AG04449 (cell line): ENCODE measurements around the gene HMGN4.

ENCODE experiments used
- CTCF ChIA-PET: fragments of 350-600 bp; formaldehyde crosslinking; extraction: SDS; loops from one replicate; lab custom pipeline; 2021; ENCODE audit warnings: antibody characterized with exemption; lab: Yijun Ruan, JAX
- POLR2A ChIA-PET: fragments of 400-600, 350-600 bp; formaldehyde crosslinking; extraction: SDS; loops from one replicate; lab custom pipeline; 2020; ENCODE audit warnings: antibody characterized with exemption, inconsistent platforms; lab: Yijun Ruan, JAX
- DNase-seq: peaks from one replicate; pipeline ENCODE4 v3.0.0-alpha.2; 2010; ENCODE audit warnings: low read depth, low spot score
- H3K4me3 ChIP-seq: 2 replicates; pipeline ENCODE4 v1.5.1; 2011; ENCODE audit warnings: low read depth, mild to moderate bottlenecking, control low read depth, low read length
- CTCF ChIP-seq: IDR thresholded peaks from one replicate; pipeline ENCODE4 v1.5.1; 2011; ENCODE audit warnings: mild to moderate bottlenecking, moderate library complexity, low read length, control low read depth, inconsistent platforms; ENCODE audit not compliant: insufficient read depth; ENCODE audit errors: missing control alignments

The HMGN4 gene

DNA sequence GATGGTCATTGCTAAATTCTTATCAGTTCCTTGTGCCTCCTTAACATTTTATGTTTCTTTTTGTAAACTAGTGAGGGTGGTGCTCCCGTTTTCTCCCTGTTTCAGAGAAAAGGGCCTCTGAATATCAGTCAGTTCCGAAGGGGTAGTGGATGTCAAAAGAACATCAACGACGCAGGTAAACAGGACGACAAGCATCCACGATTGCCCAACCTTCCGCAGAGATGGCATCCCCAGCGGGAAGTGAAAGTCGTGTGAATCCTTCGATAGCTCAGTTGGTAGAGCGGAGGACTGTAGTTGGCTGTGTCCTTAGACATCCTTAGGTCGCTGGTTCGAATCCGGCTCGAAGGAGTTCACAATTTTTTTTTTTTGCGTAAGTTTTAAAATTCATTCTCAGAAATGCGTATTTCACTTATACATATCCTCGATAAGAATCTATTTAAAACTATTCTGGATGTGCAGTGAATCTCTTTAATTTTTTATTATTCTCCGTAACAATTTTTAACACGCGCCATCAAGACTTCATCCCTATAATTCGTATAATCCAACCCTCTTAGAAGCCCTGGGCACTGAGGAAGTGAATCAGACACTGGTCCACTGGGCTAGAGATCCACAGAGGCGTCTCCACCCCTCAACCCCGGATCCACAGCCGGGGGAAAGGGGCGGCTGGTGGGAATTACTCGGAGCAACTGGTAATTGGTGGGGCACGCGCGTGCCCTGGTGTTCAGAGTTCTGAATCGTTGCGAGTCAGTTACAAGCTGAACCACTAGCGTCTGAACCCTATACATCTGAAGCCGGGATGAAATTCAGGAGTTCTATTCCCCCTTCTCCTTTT is 30.7 kb downstream of the HMGN4 start:
- no peak for DNase-seq
- POLR2A ChIA-PET, result interaction anchor here (0.6 to 2.3 kb wide), 3 partner anchors 12 to 317 kb away, joined by 3 to 7 read pairs (median 4); a partner anchor contains a TSS
- peak; percentile 18 for TF ChIP-seq CTCF
- CTCF ChIA-PET, result interaction anchor here (1.3 to 20.3 kb wide), 8 partner anchors 12 to 247 kb away, joined by 3 to 380 read pairs (median 8); partner anchors contain the start of gene ABT1
- peak overlapping the region; percentile 80 for H3K4me3 ChIP-seq

- ChIA-PET CTCF (interaction anchor here (1.3 to 20.3 kb wide), 8 partner anchors 13 to 247 kb away, joined by 3 to 380 read pairs (median 8); partner anchors contain the start of gene ABT1), POLR2A (interaction anchor here (1.1 to 2.3 kb wide), 2 partner anchors 13 to 95 kb away, joined by 4 to 7 read pairs; no protein-coding TSS in a partner anchor)
- no peak for DNase-seq
- TF ChIP-seq CTCF, result no peak
- peak overlapping the region; percentile 80 for H3K4me3 ChIP-seq
Observed at GRCh38 chr6:26569433-26569764, 31.2 kb downstream of the HMGN4 start.

DNA sequence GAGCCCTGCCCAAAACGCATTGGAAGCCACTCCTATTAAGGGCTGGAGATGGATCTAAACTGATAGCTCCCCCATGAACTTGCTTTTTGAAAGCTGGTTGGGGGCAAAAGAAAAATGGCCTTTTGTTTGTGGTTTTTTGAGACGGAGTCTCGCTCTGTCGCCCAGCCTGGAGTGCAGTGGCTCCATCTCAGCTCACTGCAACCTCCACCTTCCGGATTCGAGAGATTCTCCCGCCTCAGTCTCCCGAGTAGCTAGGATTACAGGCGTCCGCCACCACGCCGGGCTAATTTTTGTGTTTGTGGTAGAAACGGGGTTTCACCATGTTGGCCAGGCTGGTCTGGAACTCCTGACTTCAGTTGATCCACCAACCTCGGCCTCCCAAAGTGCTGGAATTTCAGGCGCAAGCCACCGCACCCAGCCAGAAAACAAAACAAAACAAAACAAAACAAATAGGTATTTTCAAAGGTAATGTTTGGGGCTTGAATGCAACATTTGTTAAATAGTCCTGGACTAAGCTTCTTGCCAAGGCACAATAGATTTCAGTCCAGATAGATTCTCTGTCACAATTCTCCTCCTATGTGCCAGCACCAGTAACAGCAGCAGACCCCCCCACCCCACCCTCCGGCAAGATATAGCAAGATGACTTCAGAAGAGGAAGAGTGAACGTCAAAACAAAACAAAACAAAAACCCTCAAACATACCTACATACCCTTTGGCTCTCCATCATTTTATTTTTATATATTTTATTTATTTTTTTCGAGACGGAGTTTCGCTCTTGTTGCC is 32.1 kb downstream of the HMGN4 start:
- no peak for TF ChIP-seq CTCF
- no peak overlapping the region for H3K4me3 ChIP-seq
- ChIA-PET POLR2A (interaction anchor here (2.3 kb wide), 1 partner anchor 14 kb away, joined by 7 read pairs; no protein-coding TSS in a partner anchor), CTCF (interaction anchor here (1.3 to 20.3 kb wide), 8 partner anchors 14 to 248 kb away, joined by 3 to 380 read pairs (median 8); partner anchors contain the start of gene ABT1)
- DNase-seq, result no peak

DNA sequence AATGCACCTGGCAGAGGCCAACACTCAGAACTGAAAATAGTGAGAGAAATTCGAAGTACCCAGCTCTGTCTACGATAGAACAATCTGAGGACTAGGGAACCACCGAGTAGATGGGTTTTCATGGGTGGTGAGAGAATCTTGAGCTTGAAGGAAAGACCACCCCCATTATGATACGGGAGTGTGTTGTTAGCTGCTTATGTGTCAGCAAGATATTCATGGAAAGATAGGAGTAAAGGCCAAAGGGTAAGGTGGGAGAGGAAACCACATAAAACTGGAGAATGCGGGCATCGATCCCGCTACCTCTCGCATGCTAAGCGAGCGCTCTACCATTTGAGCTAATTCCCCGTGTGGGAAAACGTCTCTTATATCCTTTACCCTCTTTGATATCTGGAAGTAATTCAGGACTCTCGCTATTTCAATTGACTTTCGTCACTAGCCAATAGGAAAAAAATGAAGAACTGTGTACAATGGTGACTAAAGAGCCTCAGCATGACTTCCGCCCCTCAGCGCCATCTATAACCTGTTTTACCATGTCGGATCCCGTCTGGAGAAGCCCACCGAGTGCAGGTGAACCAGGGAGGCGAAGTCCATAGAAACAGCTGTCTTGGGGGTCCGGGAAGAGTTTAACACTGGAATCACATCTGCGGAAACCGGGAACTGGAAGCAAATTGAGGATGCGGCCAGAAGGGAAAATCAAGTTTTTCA is 33.6 kb downstream of the HMGN4 start:
- TF ChIP-seq CTCF, result no peak
- no peak for DNase-seq
- POLR2A ChIA-PET, result interaction anchor here (0.6 to 1.8 kb wide), 6 partner anchors 15 to 902 kb away, joined by 3 to 8 read pairs (median 3); partner anchors contain the start of gene HMGN4
- CTCF ChIA-PET, result interaction anchor here (0.6 to 20.3 kb wide), 14 partner anchors 8 to 507 kb away, joined by 3 to 380 read pairs (median 6); partner anchors contain the start of gene ABT1
- H3K4me3 ChIP-seq, result peak overlapping the region; percentile 70

DNA sequence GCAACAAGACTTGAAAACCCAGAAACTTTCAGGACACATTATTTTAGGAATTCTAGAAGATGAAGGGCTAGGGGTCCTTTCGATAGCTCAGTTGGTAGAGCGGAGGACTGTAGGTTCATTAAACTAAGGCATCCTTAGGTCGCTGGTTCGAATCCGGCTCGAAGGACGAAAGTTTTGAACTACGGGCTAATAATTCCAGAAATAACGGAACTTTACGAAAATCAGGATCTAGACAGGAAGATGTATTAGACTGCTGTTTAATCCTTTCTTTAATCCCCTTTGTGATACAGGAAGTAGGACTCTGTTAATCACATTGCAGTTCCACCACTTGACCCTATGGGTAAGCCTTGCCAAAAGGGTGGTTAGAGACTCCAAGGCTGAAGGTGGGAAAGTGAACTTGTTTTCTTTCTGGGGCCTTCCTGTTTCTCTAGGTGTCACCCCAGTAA is 37.4 kb downstream of the HMGN4 start:
- TF ChIP-seq CTCF, result no peak
- POLR2A ChIA-PET, result no interaction called here
- CTCF ChIA-PET, result interaction anchor here (1.3 to 20.3 kb wide), 3 partner anchors 13 to 234 kb away, joined by 4 to 380 read pairs (median 4); partner anchors contain the start of gene ABT1
- H3K4me3 ChIP-seq, result no peak overlapping the region
- no peak for DNase-seq
